Thymus (tissue), 11 donors: Measurements from ENCODE around the gene TSHZ1. TPM values are rescaled to one million over a fixed set of nuclear protein-coding genes. Genes with fewer than 3 reads are reported as not detected.

Source experiments
- DNase-seq, 9 donors: peaks; one replicate each; pipeline ENCODE4 v3.0.0-alpha.2; 2013; ENCODE audit warnings: low spot score in 9 of 9, low read depth in 6 of 9, missing footprints in 1 of 9
- H3K27ac ChIP-seq, 2 donors: one replicate each; pipeline ENCODE4 v1.5.1; 2013; ENCODE audit warnings: control low read depth in 1 of 2, low read depth in 1 of 2, low read length in 1 of 2, mild to moderate bottlenecking in 1 of 2, moderate library complexity in 1 of 2
- H3K27me3 ChIP-seq, 2 donors: one replicate each; pipeline ENCODE4 v1.5.1; 2013; ENCODE audit warnings: low read length in 1 of 2; ENCODE audit not compliant: control insufficient read depth in 2 of 2, insufficient read depth in 1 of 2
- H3K36me3 ChIP-seq, 2 donors: one replicate each; pipeline ENCODE4 v1.5.1; 2013; ENCODE audit warnings: low read length in 1 of 2, mild to moderate bottlenecking in 1 of 2, moderate library complexity in 1 of 2; ENCODE audit not compliant: control insufficient read depth in 2 of 2, insufficient read depth in 2 of 2
- H3K4me1 ChIP-seq, 2 donors: one replicate each; pipeline ENCODE4 v1.5.1; 2013; ENCODE audit warnings: low read length in 2 of 2; ENCODE audit not compliant: control insufficient read depth in 2 of 2, insufficient read depth in 2 of 2
- H3K4me3 ChIP-seq, 2 donors: one replicate each; pipeline ENCODE4 v1.5.1; 2013; ENCODE audit warnings: low read length in 2 of 2, control low read depth in 1 of 2, mild to moderate bottlenecking in 1 of 2
- H3K9me3 ChIP-seq, 2 donors: one replicate each; pipeline ENCODE4 v1.5.1; 2013; ENCODE audit warnings: low read length in 1 of 2, mild to moderate bottlenecking in 1 of 2; ENCODE audit not compliant: control insufficient read depth in 2 of 2, insufficient read depth in 1 of 2
- WGBS: extraction: QIAGEN DNeasy Blood & Tissue Kit; methylation state at CpG from one replicate; pipeline ENCODE4 v1.1.7; 2013; 5-methylcytosine and 5-hydroxymethylcytosine counted together
- polyA plus RNA-seq: library from polyadenylated mRNA; stranded (reverse); fragments of 200-250 nt; gene quantifications from one replicate; pipeline ENCODE4 v1.2.3, GENCODE V29; 2013
- total RNA-seq: library from RNA; stranded (reverse); fragments of 120-200 nt; gene quantifications from one replicate; pipeline ENCODE4 v1.2.4, GENCODE V29; 2013
- donor health status: healthy.

The TSHZ1 gene
- total and polyA plus RNA-seq, 2 donors, result 7.4 to 10.2 TPM

DNA sequence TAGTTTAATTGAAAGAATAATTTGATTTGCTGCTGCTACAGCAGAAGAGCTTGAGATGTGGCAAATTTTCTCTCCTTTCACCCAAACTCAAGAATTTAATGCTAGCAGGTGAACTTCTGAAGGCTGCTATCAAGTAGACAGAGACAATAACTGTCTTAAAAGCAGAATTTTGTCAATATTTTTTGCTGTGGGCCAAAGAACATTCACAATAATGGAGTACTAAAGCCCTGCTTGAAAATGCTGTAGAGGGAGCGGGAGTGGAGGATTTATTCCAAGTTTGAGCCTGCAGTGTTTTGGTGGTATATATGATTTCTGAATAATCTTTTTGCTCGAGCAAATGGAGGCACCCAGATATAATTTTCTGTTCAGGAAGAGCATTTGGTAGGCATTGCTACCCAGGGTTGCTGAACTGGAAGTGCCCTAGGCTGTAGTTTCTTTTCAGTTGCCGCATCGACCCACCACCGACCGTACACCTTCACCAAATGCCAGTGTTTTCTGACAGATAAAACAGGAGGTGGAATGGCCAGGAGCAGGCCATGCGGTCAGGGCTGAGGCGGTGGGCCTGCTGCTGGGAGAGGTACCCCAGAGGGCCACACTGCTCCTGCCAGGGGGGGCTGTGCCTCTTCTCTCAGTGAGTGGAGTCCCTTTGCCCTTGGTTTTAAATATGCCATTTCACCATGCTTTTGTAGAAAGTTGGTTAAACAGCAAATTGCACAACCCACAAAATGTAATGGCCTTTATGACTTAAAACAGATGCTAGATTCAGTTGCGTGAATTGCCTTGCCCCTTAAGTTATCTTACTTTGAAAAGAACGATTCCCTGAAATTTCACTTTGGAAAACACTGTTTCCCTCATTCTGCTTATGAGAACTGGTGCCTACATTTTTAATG is 36.4 kb downstream of the TSHZ1 start:
- H3K27me3 ChIP-seq, result no peaks in the 10 kb centered on the region
- H3K4me3 ChIP-seq, result peak overlapping the region; percentile 27 to 45
- H3K36me3 ChIP-seq, result no peaks in the 10 kb centered on the region
- WGBS, result 69% methylated on average over 10 of the region's 10 CpGs
- peak overlapping the region; percentile 72 to 77 for H3K27ac ChIP-seq
- H3K9me3 ChIP-seq, result peaks cover 0 to 16% of the 10 kb centered on the region in 2 donors
- peaks cover 11 to 23% of the 10 kb centered on the region in 2 donors for H3K4me1 ChIP-seq
- peak in 2 of 9 donors; percentile 16 to 34 for DNase-seq

DNA sequence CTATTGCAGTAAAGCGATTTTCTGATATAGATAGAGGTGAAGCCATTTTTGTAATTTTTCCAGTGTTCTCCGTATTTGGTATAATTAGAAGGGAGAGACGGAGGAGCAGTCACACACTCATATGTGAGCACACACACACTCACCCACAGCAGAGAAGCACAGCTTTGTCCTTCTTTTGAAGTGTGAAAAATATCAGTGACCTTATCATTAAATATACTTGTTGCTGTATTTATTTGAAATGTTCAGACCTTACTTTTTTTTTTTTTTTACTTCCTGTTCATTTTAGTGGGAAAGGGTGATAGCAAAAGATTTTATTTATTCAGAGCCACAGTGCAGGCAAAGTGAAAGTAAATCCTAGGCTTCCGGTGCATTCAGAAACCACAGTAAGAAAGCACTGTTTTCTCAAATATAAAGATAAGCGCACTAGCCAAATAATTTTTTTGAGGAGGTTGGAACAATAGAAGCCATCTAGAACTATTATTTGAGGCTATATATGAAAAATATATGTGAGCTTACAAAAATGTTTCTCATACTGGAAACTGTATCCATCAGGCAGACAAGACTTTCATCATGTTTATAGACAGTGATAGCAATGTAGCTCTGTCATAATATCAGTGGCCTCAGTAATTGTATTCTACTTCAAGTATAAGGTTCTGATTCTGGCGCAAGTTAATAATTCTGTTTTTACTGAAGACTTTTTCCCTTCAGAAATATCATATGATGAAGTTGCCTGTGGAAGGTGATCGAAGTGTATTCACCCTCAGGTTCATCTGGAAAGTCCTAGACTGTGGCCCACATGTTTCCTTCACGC is 37.2 kb downstream of the TSHZ1 start:
- Histone ChIP-seq H3K4me3 (peak overlapping the region; percentile 27 to 45), H3K4me1 (peaks cover 11 to 23% of the 10 kb centered on the region in 2 donors), H3K27me3 (no peaks in the 10 kb centered on the region), H3K27ac (peak overlapping the region in 1 of 2 donors; percentile 77), H3K9me3 (peaks cover 0 to 16% of the 10 kb centered on the region in 2 donors), H3K36me3 (no peaks in the 10 kb centered on the region)
- DNase-seq, result peak in 7 of 9 donors; percentile 41 to 84 (median 56)
- 39% methylated on average over 8 of the region's 8 CpGs for WGBS

DNA sequence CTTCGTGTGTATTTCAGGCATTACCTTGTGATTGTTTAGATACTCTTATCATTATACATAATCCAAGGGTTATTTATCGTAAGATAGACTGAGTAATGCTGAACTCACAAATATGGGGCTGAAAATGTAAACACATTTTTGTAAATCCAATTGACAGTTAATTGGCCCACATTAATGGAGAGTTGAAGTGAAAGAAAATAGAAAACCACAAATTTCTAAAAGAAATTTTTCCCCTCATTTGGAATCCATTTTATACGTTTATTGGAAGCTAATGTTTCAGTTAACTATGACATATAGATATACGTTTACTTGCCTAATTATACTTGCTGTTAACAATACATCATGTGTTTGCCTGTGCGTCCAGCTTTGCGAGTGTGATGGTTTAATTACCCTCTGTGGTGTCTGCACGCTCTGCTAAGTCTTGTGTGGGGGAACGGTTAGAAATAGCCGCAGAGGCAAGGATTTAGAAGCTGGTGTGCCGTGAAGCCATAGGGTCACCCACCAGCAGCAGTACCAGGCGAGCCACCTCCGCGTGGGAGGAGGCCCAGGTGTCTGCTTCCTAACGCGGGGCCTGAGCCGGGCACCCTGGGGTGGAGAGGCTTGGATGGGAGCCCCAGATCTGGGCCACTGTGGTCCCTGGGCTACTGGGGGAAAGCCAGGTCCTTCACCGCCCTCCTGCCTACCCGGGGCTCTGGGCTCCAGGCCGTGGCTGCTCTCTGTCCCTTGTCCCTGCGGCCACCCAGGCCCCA is 38.0 kb downstream of the TSHZ1 start:
- no peaks in the 10 kb centered on the region for H3K36me3 ChIP-seq
- no peak for DNase-seq
- H3K27me3 ChIP-seq, result no peaks in the 10 kb centered on the region
- peak overlapping the region in 1 of 2 donors; percentile 77 for H3K27ac ChIP-seq
- 95% methylated on average over 20 of the region's 20 CpGs for WGBS
- H3K4me3 ChIP-seq, result no peak overlapping the region
- H3K9me3 ChIP-seq, result peaks cover 0 to 14% of the 10 kb centered on the region in 2 donors
- H3K4me1 ChIP-seq, result peaks cover 11 to 23% of the 10 kb centered on the region in 2 donors

DNA sequence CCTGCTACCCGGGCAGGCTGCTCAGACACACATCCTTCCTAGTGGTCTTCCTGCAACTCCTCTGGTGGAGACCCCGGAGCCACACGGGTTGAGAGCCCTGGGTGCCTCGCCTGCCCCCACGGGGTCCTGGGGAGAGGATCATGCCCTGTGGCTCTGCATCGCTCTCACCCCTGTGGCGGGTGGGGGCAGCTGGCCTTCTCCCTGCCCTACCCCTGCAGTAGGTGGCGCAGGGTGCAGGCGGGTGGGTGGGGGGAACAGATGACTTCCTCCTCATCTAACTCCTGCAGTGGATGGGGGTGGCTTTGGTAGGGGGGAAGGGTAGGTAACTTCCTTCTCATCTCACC is 38.5 kb downstream of the TSHZ1 start:
- H3K27me3 ChIP-seq, result no peaks in the 10 kb centered on the region
- H3K27ac ChIP-seq, result peak overlapping the region in 1 of 2 donors; percentile 2
- no peaks in the 10 kb centered on the region for H3K36me3 ChIP-seq
- H3K4me1 ChIP-seq, result peaks cover 11 to 23% of the 10 kb centered on the region in 2 donors
- WGBS, result 93% methylated on average over 9 of the region's 9 CpGs
- no peak overlapping the region for H3K4me3 ChIP-seq
- H3K9me3 ChIP-seq, result peaks cover 0 to 14% of the 10 kb centered on the region in 2 donors
- no peak for DNase-seq

DNA sequence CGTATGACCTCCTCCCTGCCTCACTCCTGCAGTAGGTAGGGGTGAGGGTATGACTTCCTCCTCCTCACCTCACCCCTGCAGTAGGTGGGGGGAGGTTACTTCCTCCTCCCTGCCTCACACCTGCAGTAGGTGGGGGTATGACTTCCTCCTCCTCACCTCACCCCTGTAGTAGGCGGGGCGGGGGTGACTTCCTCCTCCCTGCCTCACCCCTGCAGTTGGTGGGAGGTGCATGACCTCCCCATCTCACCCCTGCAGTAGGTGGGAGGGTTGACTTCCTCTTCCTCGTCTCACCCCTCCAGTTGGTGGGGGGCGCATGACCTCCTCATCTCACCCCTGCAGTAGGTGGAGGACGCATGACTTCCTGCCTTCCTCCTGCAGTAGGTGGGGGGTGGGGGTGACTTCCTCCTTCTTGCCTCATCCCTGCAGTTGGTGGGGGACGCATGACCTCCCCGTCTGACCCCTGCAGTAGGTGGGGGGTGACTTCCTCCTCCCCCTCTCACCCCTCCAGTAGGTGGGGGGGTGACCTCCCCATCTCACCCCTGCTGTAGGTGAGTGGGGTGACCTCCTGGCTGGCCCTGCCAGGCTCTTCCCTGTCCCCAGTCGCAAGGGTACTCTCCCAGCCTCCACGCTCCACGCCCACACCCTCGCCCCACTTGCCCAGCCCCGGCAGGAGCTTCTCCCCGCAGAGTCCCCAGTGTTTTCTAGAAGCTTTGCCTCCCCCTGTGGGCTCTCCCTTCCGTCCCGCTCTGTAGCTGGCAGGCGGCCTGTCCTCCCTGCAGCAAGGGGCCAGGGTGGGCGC is 39.3 kb downstream of the TSHZ1 start:
- Histone ChIP-seq H3K4me1 (peaks cover 11 to 23% of the 10 kb centered on the region in 2 donors), H3K27ac (no peak overlapping the region), H3K27me3 (no peaks in the 10 kb centered on the region), H3K36me3 (no peaks in the 10 kb centered on the region), H3K9me3 (peaks cover 0 to 11% of the 10 kb centered on the region in 2 donors), H3K4me3 (no peak overlapping the region)
- DNase-seq, result peak in 4 of 9 donors; percentile 30 to 57 (median 43)
- 89% methylated on average over 18 of the region's 18 CpGs for WGBS

- Histone ChIP-seq H3K36me3 (no peaks in the 10 kb centered on the region), H3K4me1 (peaks cover 11 to 23% of the 10 kb centered on the region in 2 donors), H3K27ac (no peak overlapping the region), H3K9me3 (peaks cover 0 to 11% of the 10 kb centered on the region in 2 donors), H3K4me3 (no peak overlapping the region), H3K27me3 (no peaks in the 10 kb centered on the region)
- DNase-seq, result no peak
- 96% methylated on average over 20 of the region's 20 CpGs for WGBS
These were observed 39.8 kb downstream of the TSHZ1 start for GRCh38 chr18:75250471-75250821.

- 92% methylated on average over 5 of the region's 5 CpGs for WGBS
These were observed 40.9 kb downstream of the TSHZ1 start for GRCh38 chr18:75251466-75251865.

DNA sequence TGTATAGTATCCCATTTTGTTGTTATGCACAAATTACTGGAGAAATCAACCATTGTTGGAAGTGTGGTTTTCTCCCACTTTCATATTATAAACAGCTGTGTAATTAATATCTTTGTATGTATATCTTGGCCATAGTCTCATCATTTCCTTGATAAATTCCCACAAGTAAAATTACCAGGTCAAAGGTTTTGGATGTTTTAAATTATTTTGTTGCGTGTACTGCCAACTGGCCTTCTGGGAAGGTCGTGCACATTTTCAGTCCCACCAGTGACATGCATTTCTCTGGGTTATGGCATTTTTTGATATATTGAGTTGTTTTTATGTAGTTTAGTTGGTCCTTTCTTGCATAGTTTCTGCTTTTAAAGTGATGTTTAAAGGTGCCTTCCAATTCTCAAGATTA is 41.5 kb downstream of the TSHZ1 start:
- peaks cover 0 to 11% of the 10 kb centered on the region in 2 donors for H3K9me3 ChIP-seq
- no peak overlapping the region for H3K4me3 ChIP-seq
- H3K27ac ChIP-seq, result no peak overlapping the region
- H3K4me1 ChIP-seq, result peaks cover 2 to 9% of the 10 kb centered on the region in 2 donors
- no peak for DNase-seq
- WGBS, result 93% methylated on average over 2 of the region's 2 CpGs
- no peaks in the 10 kb centered on the region for H3K27me3 ChIP-seq
- no peaks in the 10 kb centered on the region for H3K36me3 ChIP-seq

More at GRCh38 chr18:75251466-75251865, 40.9 kb downstream of the TSHZ1 start:
- Histone ChIP-seq H3K36me3 (no peaks in the 10 kb centered on the region), H3K4me3 (no peak overlapping the region), H3K9me3 (peaks cover 0 to 11% of the 10 kb centered on the region in 2 donors), H3K27me3 (no peaks in the 10 kb centered on the region), H3K27ac (no peak overlapping the region), H3K4me1 (peaks cover 6 to 16% of the 10 kb centered on the region in 2 donors)
- no peak for DNase-seq
